OCI-LY7 (cell line): ENCODE results near the gene USP46. TPM values are rescaled to one million over a fixed set of nuclear protein-coding genes. Genes with fewer than 3 reads are reported as not detected.

Experiments
- BruUV-seq: library from RNA; stranded (reverse); fragments of 400-500 nt; replicated peaks from 2 replicates; lab custom pipeline; 2021; lab: Mats Ljungman, UMichigan
- CTCF ChIA-PET: fragments of 300-600 bp; sonication (Branson Sonifier 250); formaldehyde crosslinking; loops from one replicate; lab custom pipeline; 2022; ENCODE audit warnings: antibody characterized with exemption; ENCODE audit not compliant: unreplicated experiment; lab: Charles Lee
- POLR2A ChIA-PET: fragments of 300-600 bp; sonication (Branson Sonifier 250); formaldehyde crosslinking; loops from one replicate; lab custom pipeline; 2022; ENCODE audit warnings: antibody characterized with exemption; lab: Charles Lee
- DNase-seq: peaks from one replicate; pipeline ENCODE4 v3.0.0-alpha.2; 2015; ENCODE audit warnings: low spot score
- H2AFZ ChIP-seq: fragments of 200-600 bp; sonication (generic), shearing (Covaris generic); 2 replicates; pipeline ENCODE4 v1.6.1; 2014; ENCODE audit warnings: mild to moderate bottlenecking, antibody characterized with exemption, low read length, moderate library complexity
- H3K27ac ChIP-seq: fragments of 200-600 bp; sonication (generic); 2 replicates; pipeline ENCODE4 v1.5.1; 2014; ENCODE audit warnings: mixed run types, low read depth, mild to moderate bottlenecking, moderate library complexity, low read length, inconsistent platforms; ENCODE audit not compliant: poor library complexity, severe bottlenecking
- H3K36me3 ChIP-seq: fragments of 200-600 bp; sonication (generic); 2 replicates; pipeline ENCODE4 v1.6.1; 2014; ENCODE audit warnings: mild to moderate bottlenecking, antibody characterized with exemption, low read length, moderate library complexity, mixed read lengths; ENCODE audit not compliant: insufficient read depth
- H3K4me1 ChIP-seq: fragments of 200-600 bp; sonication (generic); 2 replicates; pipeline ENCODE4 v1.5.1; 2014; ENCODE audit warnings: mild to moderate bottlenecking, low read length; ENCODE audit not compliant: insufficient read depth, poor library complexity, severe bottlenecking
- H3K4me2 ChIP-seq: fragments of 200-600 bp; sonication (generic); 2 replicates; pipeline ENCODE4 v1.6.1; 2014; ENCODE audit warnings: mild to moderate bottlenecking, low read length
- H3K4me3 ChIP-seq: fragments of 200-600 bp; sonication (generic); 2 replicates; pipeline ENCODE4 v1.5.1; 2014; ENCODE audit warnings: mild to moderate bottlenecking, low read depth, low read length; ENCODE audit not compliant: poor library complexity, severe bottlenecking
- H3K79me2 ChIP-seq: fragments of 200-600 bp; sonication (generic); 2 replicates; pipeline ENCODE4 v1.6.1; 2016; ENCODE audit warnings: low read depth, mild to moderate bottlenecking, low read length, moderate library complexity, mixed read lengths; ENCODE audit not compliant: insufficient read depth
- H3K9me2 ChIP-seq: fragments of 200-600 bp; sonication (generic); 2 replicates; pipeline ENCODE4 v1.6.1; 2016; ENCODE audit warnings: mild to moderate bottlenecking, low read length, mixed read lengths; ENCODE audit not compliant: insufficient read depth
- H3K9me3 ChIP-seq: fragments of 200-600 bp; sonication (generic); 2 replicates; pipeline ENCODE4 v1.6.1; 2014; ENCODE audit warnings: mild to moderate bottlenecking, mixed run types, low read length, mixed read lengths
- H4K20me1 ChIP-seq: fragments of 200-600 bp; sonication (generic); 2 replicates; pipeline ENCODE4 v1.6.1; 2014; ENCODE audit warnings: mild to moderate bottlenecking, antibody characterized with exemption, low read length, moderate library complexity, mixed read lengths; ENCODE audit not compliant: insufficient read depth
- EZH2phosphoT487 ChIP-seq: fragments of 200-600 bp; sonication (generic); IDR thresholded peaks from 2 replicates; pipeline ENCODE4 v1.6.1; 2018; ENCODE audit warnings: low read depth, borderline replicate concordance, mild to moderate bottlenecking, mixed run types, antibody characterized with exemption, low read length, moderate library complexity, mixed read lengths
- intact Hi-C: fragments of 100-400 bp; cut with micrococcal nuclease; formaldehyde crosslinking; loops from one replicate; pipeline ENCODE4 v1.10.0; 2022; ENCODE audit not compliant: unreplicated experiment
- total RNA-seq, 2 experiments: library from RNA; depleted of rRNA in 1 of 2; stranded (reverse); fragments of >200 nt in 1 of 2; shearing (Covaris generic) in 1 of 2; gene quantifications; 2 replicates each; pipeline ENCODE4 v1.2.3, GENCODE V29; 2014 to 2022
- TF ChIP-seq, protein P1 (sequence below): fragments of 200-600 bp; sonication (generic); conservative IDR thresholded peaks from 2 replicates; pipeline ENCODE4 v1.5.1; 2014; ENCODE audit warnings: mild to moderate bottlenecking, antibody characterized with exemption, low read length, moderate library complexity, mixed read lengths

USP46 gene
- total RNA-seq, 2 experiments from 2014 or later, result 5.4 to 15.8 TPM

DNA sequence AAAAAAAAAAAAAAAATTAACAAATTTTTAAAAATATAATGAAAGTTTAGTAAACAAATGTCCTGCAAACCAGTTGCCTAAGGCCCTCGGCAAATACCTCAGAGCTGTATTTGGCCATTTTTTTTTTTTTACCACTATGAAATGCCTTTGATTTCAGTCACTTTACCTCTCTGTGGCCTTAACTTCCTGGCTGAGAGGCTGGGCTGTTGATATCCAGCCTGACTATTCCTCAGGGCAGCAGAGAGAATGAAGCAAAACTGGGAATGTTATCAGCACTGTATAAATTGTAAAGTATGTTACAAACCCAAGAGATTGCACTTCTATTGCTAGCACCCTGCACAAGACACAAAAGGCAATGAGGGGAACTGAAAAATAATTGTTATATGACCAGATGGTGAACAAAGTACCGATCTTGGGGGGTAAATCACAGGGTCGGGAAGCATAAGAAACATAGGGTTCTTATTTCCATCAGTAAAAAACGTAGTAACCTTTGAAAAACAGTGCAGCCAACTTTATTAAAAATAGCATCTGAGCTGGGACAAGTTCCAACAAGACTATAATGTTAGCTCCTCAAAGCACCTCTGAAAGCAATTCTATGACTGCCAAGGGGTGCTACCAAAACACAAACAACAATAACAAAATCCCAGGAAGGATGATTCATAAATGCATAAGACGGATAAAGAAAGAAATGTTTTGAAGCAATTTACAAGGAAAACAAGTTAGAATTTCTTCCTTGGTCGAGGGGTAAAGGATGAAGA lies 18.1 kb downstream of the USP46 start:
- no peak overlapping the region for H3K4me2 ChIP-seq
- H3K9me2 ChIP-seq, result no peaks in the 10 kb centered on the region
- POLR2A ChIA-PET, result interaction anchor here (0.7 kb wide), 1 partner anchor 17 kb away, joined by 5 read pairs; no protein-coding TSS in a partner anchor
- H3K36me3 ChIP-seq, result no peaks in the 10 kb centered on the region
- no peak overlapping the region for H3K27ac ChIP-seq
- peaks cover 12% of the 10 kb centered on the region for H3K4me1 ChIP-seq
- BruUV-seq, result no TSS peak
- no peak overlapping the region for H2AFZ ChIP-seq
- DNase-seq, result no peak
- no peaks in the 10 kb centered on the region for H4K20me1 ChIP-seq
- H3K79me2 ChIP-seq, result no peaks in the 10 kb centered on the region; the same call in 1 of the 2 replicates
- TF ChIP-seq, protein P1, sequence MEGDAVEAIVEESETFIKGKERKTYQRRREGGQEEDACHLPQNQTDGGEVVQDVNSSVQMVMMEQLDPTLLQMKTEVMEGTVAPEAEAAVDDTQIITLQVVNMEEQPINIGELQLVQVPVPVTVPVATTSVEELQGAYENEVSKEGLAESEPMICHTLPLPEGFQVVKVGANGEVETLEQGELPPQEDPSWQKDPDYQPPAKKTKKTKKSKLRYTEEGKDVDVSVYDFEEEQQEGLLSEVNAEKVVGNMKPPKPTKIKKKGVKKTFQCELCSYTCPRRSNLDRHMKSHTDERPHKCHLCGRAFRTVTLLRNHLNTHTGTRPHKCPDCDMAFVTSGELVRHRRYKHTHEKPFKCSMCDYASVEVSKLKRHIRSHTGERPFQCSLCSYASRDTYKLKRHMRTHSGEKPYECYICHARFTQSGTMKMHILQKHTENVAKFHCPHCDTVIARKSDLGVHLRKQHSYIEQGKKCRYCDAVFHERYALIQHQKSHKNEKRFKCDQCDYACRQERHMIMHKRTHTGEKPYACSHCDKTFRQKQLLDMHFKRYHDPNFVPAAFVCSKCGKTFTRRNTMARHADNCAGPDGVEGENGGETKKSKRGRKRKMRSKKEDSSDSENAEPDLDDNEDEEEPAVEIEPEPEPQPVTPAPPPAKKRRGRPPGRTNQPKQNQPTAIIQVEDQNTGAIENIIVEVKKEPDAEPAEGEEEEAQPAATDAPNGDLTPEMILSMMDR, result no peak
- TF ChIP-seq EZH2phosphoT487, result no peak
- H3K9me3 ChIP-seq, result no peaks in the 10 kb centered on the region; the same call in 1 of the 2 replicates
- H3K4me3 ChIP-seq, result no peak overlapping the region
- CTCF ChIA-PET, result no interaction called here
- intact Hi-C loops, result no loop called here

DNA sequence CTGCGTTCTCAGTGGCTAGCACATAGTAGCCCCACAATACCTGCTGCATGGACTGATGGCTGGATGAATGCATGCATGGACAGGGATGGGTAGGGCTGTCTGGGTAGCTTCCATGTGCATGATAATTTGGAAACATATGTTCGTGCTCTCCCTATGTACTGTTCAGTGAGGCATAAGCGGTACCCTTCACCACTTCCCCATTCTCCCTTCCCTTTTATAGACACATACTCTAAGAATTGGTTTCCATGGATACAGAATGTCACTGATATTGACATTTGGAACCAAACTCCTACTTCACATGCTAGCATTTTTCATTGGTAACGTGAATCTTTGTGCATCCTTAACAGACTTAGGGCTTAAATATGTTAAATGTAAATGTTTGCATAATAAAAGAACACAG lies 20.4 kb downstream of the USP46 start:
- intact Hi-C loops, result no loop called here
- Histone ChIP-seq H3K79me2 (no peaks in the 10 kb centered on the region; the same call in 1 of the 2 replicates), H4K20me1 (no peaks in the 10 kb centered on the region), H3K36me3 (no peaks in the 10 kb centered on the region), H3K4me1 (peaks cover 6% of the 10 kb centered on the region), H3K9me2 (no peaks in the 10 kb centered on the region), H3K4me3 (no peak overlapping the region), H2AFZ (no peak overlapping the region), H3K4me2 (no peak overlapping the region), H3K9me3 (no peaks in the 10 kb centered on the region; the same call in 1 of the 2 replicates), H3K27ac (no peak overlapping the region)
- CTCF ChIA-PET, result no interaction called here
- BruUV-seq, result no TSS peak
- no peak for TF ChIP-seq EZH2phosphoT487
- TF ChIP-seq, protein P1, result no peak
- DNase-seq, result peak; percentile 9
- POLR2A ChIA-PET, result no interaction called here

DNA sequence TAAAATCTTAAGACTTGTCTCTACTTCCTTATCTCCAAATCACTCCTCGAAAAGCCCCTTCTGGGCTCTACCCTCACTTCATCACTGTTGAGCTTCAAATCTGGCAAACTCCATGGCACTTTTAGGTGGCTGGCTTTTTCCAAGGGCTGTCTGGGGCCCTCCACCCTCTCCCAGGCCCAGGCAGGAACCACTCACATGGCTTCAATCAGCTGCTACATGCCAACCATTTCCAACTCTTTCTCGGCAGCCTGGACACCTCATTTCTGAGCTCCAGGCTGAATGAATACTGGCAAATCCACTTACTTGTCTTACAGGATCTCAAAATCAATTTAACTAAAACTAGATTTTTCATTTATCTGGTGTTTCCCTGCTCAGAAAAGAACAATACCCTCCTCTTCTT lies 22.0 kb downstream of the USP46 start:
- H4K20me1 ChIP-seq, result no peaks in the 10 kb centered on the region
- POLR2A ChIA-PET, result interaction anchor here (1.2 kb wide), 1 partner anchor 11 kb away, joined by 4 read pairs; no protein-coding TSS in a partner anchor
- TF ChIP-seq, protein P1, result no peak
- no peak for TF ChIP-seq EZH2phosphoT487
- CTCF ChIA-PET, result no interaction called here
- H3K9me3 ChIP-seq, result no peaks in the 10 kb centered on the region; the same call in 1 of the 2 replicates
- H3K4me1 ChIP-seq, result peaks cover 6% of the 10 kb centered on the region
- H3K4me3 ChIP-seq, result no peak overlapping the region
- no TSS peak for BruUV-seq
- no peaks in the 10 kb centered on the region for H3K36me3 ChIP-seq
- no peak overlapping the region for H2AFZ ChIP-seq
- no peak for DNase-seq
- no peaks in the 10 kb centered on the region for H3K9me2 ChIP-seq
- no peaks in the 10 kb centered on the region; the same call in 1 of the 2 replicates for H3K79me2 ChIP-seq
- no peak overlapping the region for H3K27ac ChIP-seq
- H3K4me2 ChIP-seq, result no peak overlapping the region
- intact Hi-C loops, result no loop called here
